ENCODE measurements around the gene BTNL2.
"Not testable (repeated sequence)": the region's sequence is repeated elsewhere in the genome, so short reads cannot be mapped to it uniquely, and the experiment has no call there.

BTNL2 gene

DNA sequence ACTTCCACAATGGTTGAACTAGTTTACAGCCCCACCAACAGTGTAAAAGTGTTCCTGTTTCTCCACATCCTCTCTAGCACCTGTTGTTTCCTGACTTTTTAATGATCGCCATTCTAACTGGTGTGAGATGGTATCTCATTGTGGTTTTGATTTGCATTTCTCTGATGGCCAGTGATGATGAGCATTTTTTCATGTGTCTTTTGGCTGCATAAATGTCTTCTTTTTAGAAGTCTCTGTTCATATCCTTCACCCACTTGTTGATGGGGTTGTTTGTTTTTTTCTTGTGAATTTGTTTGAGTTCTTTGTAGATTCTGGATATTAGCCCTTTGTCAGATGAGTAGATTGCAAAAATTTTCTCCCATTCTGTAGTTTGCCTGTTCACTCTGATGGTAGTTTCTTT is 47.8 kb downstream of the BTNL2 start:
- not testable (repeated sequence) for DNase-seq

DNA sequence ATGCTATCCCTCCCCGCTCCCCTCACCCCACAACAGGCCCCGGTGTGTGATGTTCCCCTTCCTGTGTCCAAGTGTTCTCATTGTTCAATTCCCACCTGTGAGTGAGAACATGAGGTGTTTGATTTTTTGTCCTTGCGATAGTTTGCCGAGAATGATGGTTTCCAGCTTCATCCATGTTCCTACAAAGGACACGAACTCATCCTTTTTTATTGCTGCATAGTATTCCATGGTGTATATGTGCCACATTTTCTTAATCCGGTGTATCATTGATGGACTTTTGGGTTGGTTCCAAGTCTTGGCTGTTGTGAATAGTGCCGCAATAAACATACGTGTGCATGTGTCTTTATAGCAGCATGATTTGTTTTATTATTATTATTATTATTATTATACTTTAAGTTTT is 48.4 kb downstream of the BTNL2 start:
- not testable (repeated sequence) for DNase-seq

DNA sequence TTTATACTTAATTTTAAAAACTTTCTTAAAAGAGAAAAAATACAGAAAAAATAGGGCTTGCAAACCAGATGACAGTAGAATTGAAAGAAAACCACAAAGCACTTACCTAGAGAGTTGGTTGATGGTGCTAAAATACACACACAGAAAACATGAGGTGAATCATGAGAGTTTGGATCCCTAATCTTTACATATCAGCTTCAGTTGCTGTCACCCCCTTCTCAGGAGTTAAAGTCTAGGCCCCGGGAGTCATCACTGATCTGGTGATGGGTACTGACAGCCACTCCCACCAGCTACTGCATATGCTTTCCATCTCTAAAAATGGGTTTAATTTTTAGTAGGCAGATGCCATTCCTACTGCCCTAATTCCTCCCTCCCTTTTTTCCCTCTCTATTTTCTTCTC is 52.0 kb downstream of the BTNL2 start:
- DNase-seq: no peak

DNA sequence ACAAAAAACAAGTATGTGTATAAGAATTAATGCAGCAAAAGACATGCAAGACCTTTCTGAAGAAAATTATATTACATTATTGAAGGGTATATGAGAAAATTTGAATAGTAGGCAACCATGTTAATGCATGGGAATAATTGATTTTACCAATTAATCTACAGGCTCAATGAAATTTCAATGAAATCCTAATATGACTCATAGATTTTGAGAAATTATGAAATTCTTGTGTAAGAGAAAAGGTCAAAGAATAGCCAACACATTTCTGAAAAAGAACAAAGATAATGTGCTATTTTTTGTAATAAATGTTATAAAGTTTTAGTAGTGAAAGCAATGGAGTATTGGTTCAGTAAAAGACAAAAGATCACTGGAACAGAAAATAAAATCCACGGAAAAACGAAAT is 53.6 kb downstream of the BTNL2 start:
- no peak for DNase-seq
